Measurements from ENCODE around the gene LATS1.
"Not testable (repeated sequence)": the region's sequence is repeated elsewhere in the genome, so short reads cannot be mapped to it uniquely, and the experiment has no call there.

LATS1 gene

GRCh38 chr6:149686230-149686629 lies 31.7 kb downstream of the LATS1 start:
- Histone ChIP-seq H3K27me3 (ENCODE audit: insufficient read depth, low read length, poor library complexity) (no peaks in the 10 kb centered on the region), H3K4me3 (ENCODE audit: low read depth in 1 of 2, low read length in 2 of 2) (no peak overlapping the region), H3K27ac (ENCODE audit: low read length) (no peak overlapping the region), H2AFZ (ENCODE audit: low read depth, low read length) (no peak overlapping the region), H3K79me2 (ENCODE audit: insufficient read depth, low read length) (peaks cover 78% of the 10 kb centered on the region), H3K36me3 (ENCODE audit: insufficient read depth, low read length) (peaks cover 61% of the 10 kb centered on the region), H4K20me1 (ENCODE audit: insufficient read depth, low read length) (peaks cover 31% of the 10 kb centered on the region; the same call in 1 of the 2 replicates), H3K4me2 (ENCODE audit: insufficient read depth, low read length) (no peak overlapping the region), H3K9me3 (ENCODE audit: insufficient read depth, low read length, severe bottlenecking) (no peaks in the 10 kb centered on the region), H3K9ac (ENCODE audit: low read depth, low read length) (no peak overlapping the region), H3K4me1 (ENCODE audit: insufficient read depth, low read length) (no peaks in the 10 kb centered on the region)
- TF ChIP-seq, protein P1, sequence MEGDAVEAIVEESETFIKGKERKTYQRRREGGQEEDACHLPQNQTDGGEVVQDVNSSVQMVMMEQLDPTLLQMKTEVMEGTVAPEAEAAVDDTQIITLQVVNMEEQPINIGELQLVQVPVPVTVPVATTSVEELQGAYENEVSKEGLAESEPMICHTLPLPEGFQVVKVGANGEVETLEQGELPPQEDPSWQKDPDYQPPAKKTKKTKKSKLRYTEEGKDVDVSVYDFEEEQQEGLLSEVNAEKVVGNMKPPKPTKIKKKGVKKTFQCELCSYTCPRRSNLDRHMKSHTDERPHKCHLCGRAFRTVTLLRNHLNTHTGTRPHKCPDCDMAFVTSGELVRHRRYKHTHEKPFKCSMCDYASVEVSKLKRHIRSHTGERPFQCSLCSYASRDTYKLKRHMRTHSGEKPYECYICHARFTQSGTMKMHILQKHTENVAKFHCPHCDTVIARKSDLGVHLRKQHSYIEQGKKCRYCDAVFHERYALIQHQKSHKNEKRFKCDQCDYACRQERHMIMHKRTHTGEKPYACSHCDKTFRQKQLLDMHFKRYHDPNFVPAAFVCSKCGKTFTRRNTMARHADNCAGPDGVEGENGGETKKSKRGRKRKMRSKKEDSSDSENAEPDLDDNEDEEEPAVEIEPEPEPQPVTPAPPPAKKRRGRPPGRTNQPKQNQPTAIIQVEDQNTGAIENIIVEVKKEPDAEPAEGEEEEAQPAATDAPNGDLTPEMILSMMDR (IDR thresholded peaks at IDR 0.05; ENCODE audit: borderline replicate concordance, extremely low read depth, low read length, poor library complexity, severe bottlenecking) = no peak
- no peak for TF ChIP-seq EZH2 (IDR thresholded peaks at IDR 0.05; ENCODE audit: borderline replicate concordance, low read depth, low read length, severe bottlenecking)
- DNase-seq (no peak), ATAC-seq (ENCODE audit: insufficient read depth, low read depth) (no peak)

DNA sequence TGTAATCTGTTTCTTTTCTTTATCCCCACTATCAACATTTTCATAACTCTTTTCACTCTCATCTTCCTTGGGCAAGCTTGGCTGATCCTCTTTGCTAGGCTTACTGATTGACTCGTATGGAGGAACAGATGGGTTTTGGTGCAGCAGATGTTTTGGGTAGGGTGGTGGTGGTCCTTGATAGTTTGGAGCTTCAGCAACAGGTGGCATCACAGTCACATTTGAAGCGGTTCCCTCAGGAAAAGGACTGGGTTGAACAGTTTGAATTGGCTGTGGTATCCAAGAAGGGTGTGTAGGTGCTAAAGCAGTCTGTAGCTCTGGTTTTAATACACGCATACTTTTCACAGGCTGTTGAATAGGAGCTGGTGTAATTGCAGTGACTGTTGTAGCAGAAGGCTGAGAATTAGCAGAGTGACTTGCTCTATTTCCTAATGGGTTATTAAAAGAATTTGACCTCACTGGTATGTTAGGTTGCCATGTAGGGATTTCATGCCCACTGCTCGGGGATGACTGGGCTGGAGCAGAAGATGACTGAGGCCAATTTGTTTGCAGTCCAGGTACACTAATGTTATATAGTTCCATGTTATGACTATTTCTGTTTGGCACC lies 34.5 kb downstream of the LATS1 start:
- no peak overlapping the region for H3K4me2 ChIP-seq (ENCODE audit: insufficient read depth, low read length)
- H3K4me3 ChIP-seq (ENCODE audit: low read depth in 1 of 2, low read length in 2 of 2) = no peak overlapping the region
- H3K27ac ChIP-seq (ENCODE audit: low read length) = no peak overlapping the region
- peaks cover 19% of the 10 kb centered on the region; the same call in 1 of the 2 replicates for H4K20me1 ChIP-seq (ENCODE audit: insufficient read depth, low read length)
- H3K9ac ChIP-seq (ENCODE audit: low read depth, low read length) = no peak overlapping the region
- H3K4me1 ChIP-seq (ENCODE audit: insufficient read depth, low read length) = no peaks in the 10 kb centered on the region
- ATAC-seq (ENCODE audit: insufficient read depth, low read depth) (no peak), DNase-seq (no peak)
- no peaks in the 10 kb centered on the region for H3K9me3 ChIP-seq (ENCODE audit: insufficient read depth, low read length, severe bottlenecking)
- H3K27me3 ChIP-seq (ENCODE audit: insufficient read depth, low read length, poor library complexity) = no peaks in the 10 kb centered on the region
- H2AFZ ChIP-seq (ENCODE audit: low read depth, low read length) = no peak overlapping the region
- TF ChIP-seq, protein P1 (IDR thresholded peaks at IDR 0.05; ENCODE audit: borderline replicate concordance, extremely low read depth, low read length, poor library complexity, severe bottlenecking) = no peak
- TF ChIP-seq EZH2 (IDR thresholded peaks at IDR 0.05; ENCODE audit: borderline replicate concordance, low read depth, low read length, severe bottlenecking) = no peak
- peaks cover 62% of the 10 kb centered on the region for H3K36me3 ChIP-seq (ENCODE audit: insufficient read depth, low read length)
- H3K79me2 ChIP-seq (ENCODE audit: insufficient read depth, low read length) = peaks cover 65% of the 10 kb centered on the region

GRCh38 chr6:149681845-149682244 lies 36.1 kb downstream of the LATS1 start:
- H3K27ac ChIP-seq (ENCODE audit: low read length); H3K4me3 ChIP-seq (ENCODE audit: low read depth in 1 of 2, low read length in 2 of 2); H2AFZ ChIP-seq (ENCODE audit: low read depth, low read length); H3K4me1 ChIP-seq (ENCODE audit: insufficient read depth, low read length); DNase-seq; H3K9me3 ChIP-seq (ENCODE audit: insufficient read depth, low read length, severe bottlenecking); H3K9ac ChIP-seq (ENCODE audit: low read depth, low read length); ATAC-seq (ENCODE audit: insufficient read depth, low read depth); H3K27me3 ChIP-seq (ENCODE audit: insufficient read depth, low read length, poor library complexity); H3K4me2 ChIP-seq (ENCODE audit: insufficient read depth, low read length): not testable (repeated sequence)
- peaks cover 21% of the 10 kb centered on the region; the same call in 1 of the 2 replicates for H4K20me1 ChIP-seq (ENCODE audit: insufficient read depth, low read length)
- peaks cover 60% of the 10 kb centered on the region for H3K79me2 ChIP-seq (ENCODE audit: insufficient read depth, low read length)
- H3K36me3 ChIP-seq (ENCODE audit: insufficient read depth, low read length) = peaks cover 69% of the 10 kb centered on the region

DNA sequence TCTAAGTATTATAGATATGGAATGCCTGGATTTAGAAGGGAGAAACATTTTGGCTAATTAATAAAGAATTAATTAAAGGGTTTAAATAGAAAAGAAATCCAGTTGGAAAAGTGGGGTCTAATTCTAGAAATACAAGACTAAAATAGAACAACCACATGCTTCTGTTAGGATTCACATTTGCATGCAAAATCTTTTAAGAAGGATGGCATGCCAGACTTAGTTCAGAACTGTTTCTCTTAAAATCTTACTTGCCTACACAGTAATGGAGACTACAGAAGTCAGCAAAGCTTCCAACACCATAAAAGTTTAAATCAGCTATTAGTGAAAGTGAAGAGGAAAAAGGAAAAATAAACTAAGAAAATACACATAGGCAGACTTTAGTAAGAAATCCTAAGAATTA lies 36.7 kb downstream of the LATS1 start:
- Histone ChIP-seq H3K79me2 (ENCODE audit: insufficient read depth, low read length) (peaks cover 54% of the 10 kb centered on the region), H3K4me3 (ENCODE audit: low read depth in 1 of 2, low read length in 2 of 2) (no peak overlapping the region), H3K36me3 (ENCODE audit: insufficient read depth, low read length) (peaks cover 69% of the 10 kb centered on the region), H2AFZ (ENCODE audit: low read depth, low read length) (no peak overlapping the region), H3K27me3 (ENCODE audit: insufficient read depth, low read length, poor library complexity) (no peaks in the 10 kb centered on the region), H4K20me1 (ENCODE audit: insufficient read depth, low read length) (peaks cover 16% of the 10 kb centered on the region; the same call in 1 of the 2 replicates), H3K9ac (ENCODE audit: low read depth, low read length) (no peak overlapping the region), H3K4me2 (ENCODE audit: insufficient read depth, low read length) (no peak overlapping the region), H3K9me3 (ENCODE audit: insufficient read depth, low read length, severe bottlenecking) (no peaks in the 10 kb centered on the region), H3K27ac (ENCODE audit: low read length) (no peak overlapping the region), H3K4me1 (ENCODE audit: insufficient read depth, low read length) (no peaks in the 10 kb centered on the region)
- DNase-seq (no peak), ATAC-seq (ENCODE audit: insufficient read depth, low read depth) (no peak)
- no peak for TF ChIP-seq EZH2 (IDR thresholded peaks at IDR 0.05; ENCODE audit: borderline replicate concordance, low read depth, low read length, severe bottlenecking)
- TF ChIP-seq, protein P1 (IDR thresholded peaks at IDR 0.05; ENCODE audit: borderline replicate concordance, extremely low read depth, low read length, poor library complexity, severe bottlenecking) = no peak
